Measurements from ENCODE around the gene SLC5A11.
"Not testable (repeated sequence)": the region's sequence is repeated elsewhere in the genome, so short reads cannot be mapped to it uniquely, and the experiment has no call there.

Gene SLC5A11

GRCh38 chr16:24863582-24864437, 18.0 kb downstream of the SLC5A11 start:
- DNase-seq = no peak

DNA sequence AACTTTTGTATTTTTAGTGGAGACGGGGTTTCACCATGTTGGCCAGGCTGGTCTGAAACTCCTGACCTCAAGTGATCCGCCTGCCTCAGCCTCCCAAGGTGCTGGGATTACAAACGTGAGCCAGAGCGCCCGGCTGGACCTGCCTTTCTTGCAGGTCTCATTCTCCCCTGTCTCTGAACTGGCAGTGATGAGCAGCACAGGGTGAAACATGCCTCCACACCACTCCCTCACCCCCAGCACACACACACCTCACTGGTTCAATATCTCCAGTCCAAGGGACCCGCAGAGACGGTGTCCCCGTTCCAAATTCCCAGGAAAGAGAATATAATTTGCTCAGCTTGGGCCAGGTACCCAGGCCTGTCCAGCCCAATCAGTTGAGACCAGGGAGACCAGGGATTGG, 23.3 kb downstream of the SLC5A11 start:
- DNase-seq = no peak

- DNase-seq = no peak
Observed at GRCh38 chr16:24871891-24872290, 26.1 kb downstream of the SLC5A11 start.

DNA sequence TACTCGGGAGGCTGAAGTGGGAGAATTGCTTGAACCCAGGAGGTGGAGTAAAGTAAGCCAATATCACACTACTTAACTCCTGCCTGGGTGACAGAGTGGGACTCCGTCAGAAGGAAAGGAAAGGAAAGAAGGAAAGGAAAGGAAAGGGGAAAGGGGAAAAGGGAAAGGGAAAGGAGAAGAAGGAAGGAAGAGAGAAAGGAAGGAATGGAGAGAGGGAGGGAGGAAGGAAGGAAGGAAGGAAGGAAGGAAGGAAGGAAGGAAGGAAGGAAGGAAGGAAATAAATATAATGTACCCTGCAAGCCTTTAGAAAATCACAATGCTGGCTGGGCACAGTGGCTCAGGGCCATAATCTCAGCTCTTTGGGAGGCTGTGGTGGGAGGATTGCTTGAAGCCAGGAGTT, 27.3 kb downstream of the SLC5A11 start:
- no peak for DNase-seq

- no peak for DNase-seq
Observed at GRCh38 chr16:24875466-24875865, 29.7 kb downstream of the SLC5A11 start.

GRCh38 chr16:24876231-24876630, 30.5 kb downstream of the SLC5A11 start:
- DNase-seq = no peak

DNA sequence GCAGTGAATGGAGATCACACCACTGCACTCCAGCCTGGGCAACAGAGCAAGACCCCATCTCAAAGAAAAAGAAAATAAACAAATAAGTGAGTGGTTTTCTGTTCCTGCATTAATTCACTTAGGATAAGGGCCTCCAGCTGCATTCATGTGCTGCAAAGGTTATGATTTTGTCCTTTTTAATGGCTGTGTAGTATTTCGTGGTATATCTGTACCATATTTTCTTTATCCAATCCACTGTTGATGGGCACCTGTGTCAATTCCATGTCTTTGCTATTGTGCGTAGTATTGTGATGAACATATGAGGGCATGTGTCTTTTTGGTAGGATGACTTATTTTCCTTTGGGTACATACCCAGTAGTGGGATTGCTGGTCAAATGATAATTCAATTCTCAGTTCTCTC, 33.9 kb downstream of the SLC5A11 start:
- no peak for DNase-seq

GRCh38 chr16:24883714-24884151, 38.0 kb downstream of the SLC5A11 start:
- DNase-seq = no peak

DNA sequence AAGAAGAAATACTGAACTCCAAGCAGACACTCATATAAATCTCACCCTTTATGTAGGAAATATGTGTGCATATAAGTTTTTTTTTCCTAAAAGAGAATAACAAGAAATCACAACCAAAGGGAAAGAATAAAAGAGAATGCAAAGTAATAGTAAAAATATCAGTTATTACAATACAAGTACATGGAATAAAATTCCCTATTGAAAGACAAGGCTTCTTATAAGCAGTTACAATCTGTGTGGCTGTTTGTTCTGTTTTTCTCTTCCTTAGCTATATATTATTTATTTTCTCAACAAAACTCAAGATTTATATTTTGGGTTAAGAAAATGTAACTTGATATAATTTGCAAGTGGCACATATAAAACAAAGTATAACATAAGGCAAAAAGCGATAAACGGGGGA, 41.7 kb downstream of the SLC5A11 start:
- DNase-seq = no peak

GRCh38 chr16:24890746-24891145, 45.0 kb downstream of the SLC5A11 start:
- DNase-seq = no peak

DNA sequence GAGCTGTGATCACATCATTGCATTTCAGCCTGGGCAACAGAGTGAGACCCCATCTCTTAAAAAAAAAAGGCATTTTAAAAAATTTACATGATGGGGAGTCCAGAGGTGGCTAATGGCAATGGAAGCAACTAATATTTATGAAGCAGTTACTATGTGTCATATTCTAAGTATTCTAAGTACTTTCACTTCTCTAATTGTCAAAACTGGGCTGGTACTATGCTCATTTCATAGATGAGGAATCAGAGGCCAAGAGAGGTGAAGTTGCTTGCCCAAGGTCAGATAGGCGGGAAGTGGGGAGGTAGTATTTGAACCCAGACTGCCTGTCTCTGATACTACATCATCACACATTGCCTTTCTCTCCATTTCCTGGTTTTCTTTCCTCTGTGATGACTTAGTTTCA, 50.7 kb downstream of the SLC5A11 start:
- no peak for DNase-seq

DNA sequence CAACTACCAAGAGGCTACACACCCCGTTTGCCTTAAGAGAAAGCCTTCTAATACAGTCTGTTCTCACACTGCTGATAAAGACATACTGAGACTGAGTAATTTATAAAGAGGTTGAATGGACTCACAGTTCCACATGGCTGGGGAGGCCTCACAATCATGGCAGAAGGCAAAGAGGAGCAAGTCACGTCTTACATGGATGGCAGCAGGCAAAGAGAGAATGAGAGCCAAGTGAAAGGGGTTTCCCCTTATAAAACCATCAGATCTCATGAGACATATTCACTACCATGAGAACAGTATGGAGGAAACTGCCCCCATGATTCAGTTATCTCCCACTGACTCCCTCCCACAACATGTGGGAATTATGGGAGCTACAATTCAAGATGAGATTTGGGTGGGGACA, 51.8 kb downstream of the SLC5A11 start:
- DNase-seq = not testable (repeated sequence)

- DNase-seq = no peak
Observed at GRCh38 chr16:24900230-24900629, 54.5 kb downstream of the SLC5A11 start.

DNA sequence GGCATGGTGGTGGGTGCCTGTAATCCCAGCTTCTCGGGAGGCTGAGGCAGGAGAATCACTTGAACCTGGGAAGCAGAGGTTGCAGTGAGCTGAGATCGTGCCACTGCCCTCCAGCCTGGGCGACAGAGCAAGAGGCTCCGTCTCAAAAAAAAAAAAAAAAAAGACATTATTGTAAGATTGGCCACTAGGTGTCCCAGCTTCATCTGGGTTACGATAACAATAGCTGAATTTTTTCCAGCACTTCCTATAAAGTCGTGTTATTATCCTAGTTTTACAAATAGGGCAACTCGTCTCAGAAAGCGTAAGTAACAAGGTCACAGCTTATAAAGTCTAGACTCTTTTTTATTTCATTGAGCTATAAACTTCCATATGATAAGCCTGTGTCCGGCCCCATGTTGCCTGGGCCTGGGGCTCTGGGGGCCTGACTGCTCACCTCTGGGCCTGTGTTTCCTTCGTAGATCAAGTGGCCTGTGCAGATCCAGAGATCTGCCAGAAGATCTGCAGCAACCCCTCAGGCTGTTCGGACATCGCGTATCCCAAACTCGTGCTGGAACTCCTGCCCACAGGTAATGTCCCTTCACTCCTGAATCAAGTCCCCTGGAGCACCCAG, 60.5 kb downstream of the SLC5A11 start:
- no peak for DNase-seq

GRCh38 chr16:24906901-24907300, 61.1 kb downstream of the SLC5A11 start:
- DNase-seq = no peak

GRCh38 chr16:24908716-24909115, 63.0 kb downstream of the SLC5A11 start:
- no peak for DNase-seq

GRCh38 chr16:24909856-24910255, 64.1 kb downstream of the SLC5A11 start:
- DNase-seq = no peak

DNA sequence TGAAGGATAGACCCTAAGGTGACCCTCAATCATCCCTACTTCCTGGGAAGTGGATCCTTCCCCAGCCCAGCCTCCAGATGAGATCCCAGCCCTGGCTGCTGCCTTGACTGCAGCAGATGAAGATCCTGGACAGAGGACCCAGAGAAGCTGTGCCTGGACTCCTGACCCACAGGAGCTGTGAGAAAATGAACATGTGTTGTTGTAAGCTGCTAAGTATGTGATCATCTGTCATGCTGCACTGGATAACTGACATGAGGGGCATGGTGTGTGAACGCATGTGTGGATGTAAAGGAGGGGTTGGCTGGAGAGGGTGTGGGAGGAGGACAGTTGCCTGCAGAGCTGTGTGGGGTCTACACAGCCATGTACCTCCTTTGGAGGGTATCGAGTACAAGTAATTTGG, 69.3 kb downstream of the SLC5A11 start:
- no peak for DNase-seq

DNA sequence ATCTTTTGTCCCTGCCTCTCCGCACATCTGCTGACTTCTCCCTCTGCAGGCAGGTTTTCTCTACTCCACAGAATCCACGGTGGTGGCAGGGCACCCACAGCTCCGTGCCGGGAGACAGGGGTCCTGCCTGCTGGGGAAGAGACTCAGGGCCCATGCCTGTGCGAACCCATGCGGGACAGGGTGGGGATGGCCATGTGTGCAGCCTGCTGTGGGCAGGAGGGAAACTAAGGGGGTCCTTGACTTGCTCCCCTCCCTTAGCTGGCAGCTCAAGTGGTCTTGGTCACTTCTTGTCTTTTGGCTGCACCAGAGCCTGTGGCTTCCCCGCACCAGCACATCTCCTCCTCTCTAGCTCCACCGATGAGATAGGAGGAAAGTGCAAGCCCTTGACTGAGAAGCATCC, 69.8 kb downstream of the SLC5A11 start:
- no peak for DNase-seq

- DNase-seq = no peak
Observed at GRCh38 chr16:24917236-24917635, 71.5 kb downstream of the SLC5A11 start.

DNA sequence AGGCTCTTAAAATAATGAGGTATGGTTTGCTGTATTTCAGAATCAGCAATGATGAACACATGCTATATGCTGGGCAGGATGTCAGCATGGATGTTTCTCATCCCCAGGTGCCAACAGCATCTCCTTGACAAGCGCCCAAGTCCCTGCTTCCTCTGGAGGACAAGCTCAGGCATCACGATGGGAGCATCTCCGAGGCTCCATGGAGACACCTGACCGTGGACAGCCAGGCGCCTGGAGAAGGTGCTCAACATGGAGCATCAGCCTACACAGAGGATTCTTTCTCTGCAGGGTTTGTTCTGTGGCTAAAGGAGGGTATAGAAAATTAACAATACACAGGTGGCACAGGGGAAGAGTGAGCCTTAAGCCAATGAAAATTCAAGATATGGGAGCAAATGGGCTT, 72.1 kb downstream of the SLC5A11 start:
- no peak for DNase-seq

DNA sequence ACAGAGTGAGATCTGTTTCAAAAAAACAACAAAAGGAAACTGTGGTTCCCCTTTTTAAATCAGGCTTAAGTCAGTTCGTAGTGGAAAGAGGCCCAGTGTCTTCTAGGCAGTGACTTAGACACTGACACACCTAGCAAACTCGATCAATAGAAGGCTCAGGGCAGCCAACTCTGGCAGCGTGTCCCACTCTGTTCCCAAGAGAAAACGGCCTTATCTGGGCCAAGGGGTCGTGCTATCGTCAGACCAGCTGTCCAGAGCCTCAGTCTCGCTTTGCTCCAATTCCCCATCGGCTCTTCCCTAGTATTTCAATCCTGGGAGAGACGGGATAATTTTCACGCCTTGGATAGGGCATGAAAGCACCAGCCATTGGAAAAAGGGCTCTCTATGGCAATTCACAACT, 72.9 kb downstream of the SLC5A11 start:
- peak; percentile 5 for DNase-seq

- no peak for DNase-seq
Observed at GRCh38 chr16:24919536-24919935, 73.8 kb downstream of the SLC5A11 start.

- DNase-seq = no peak
Observed at GRCh38 chr16:24920568-24920967, 74.8 kb downstream of the SLC5A11 start.

GRCh38 chr16:24921229-24921628, 75.5 kb downstream of the SLC5A11 start:
- no peak for DNase-seq

Measured in GF-D8 (cell line).